ENCODE results near the gene KIF16B.

GRCh38 chr20:16272780-16273360 lies 300.4 kb downstream of the KIF16B start:
- TF ChIP-seq, protein P1, sequence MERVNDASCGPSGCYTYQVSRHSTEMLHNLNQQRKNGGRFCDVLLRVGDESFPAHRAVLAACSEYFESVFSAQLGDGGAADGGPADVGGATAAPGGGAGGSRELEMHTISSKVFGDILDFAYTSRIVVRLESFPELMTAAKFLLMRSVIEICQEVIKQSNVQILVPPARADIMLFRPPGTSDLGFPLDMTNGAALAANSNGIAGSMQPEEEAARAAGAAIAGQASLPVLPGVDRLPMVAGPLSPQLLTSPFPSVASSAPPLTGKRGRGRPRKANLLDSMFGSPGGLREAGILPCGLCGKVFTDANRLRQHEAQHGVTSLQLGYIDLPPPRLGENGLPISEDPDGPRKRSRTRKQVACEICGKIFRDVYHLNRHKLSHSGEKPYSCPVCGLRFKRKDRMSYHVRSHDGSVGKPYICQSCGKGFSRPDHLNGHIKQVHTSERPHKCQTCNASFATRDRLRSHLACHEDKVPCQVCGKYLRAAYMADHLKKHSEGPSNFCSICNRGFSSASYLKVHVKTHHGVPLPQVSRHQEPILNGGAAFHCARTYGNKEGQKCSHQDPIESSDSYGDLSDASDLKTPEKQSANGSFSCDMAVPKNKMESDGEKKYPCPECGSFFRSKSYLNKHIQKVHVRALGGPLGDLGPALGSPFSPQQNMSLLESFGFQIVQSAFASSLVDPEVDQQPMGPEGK (CRISPR knock-in tag; IDR thresholded peaks at IDR 0.05; ENCODE audit: borderline replicate concordance): no peak
- no peak for TF ChIP-seq ZC3H10 (CRISPR knock-in tag; IDR thresholded peaks at IDR 0.05)
- TF ChIP-seq ZFP3 (CRISPR knock-in tag; IDR thresholded peaks at IDR 0.05): no peak

Measured in SK-N-SH treated with all-trans-retinoic acid at 6 μM for 48 hours (cell line).